Neutrophil (primary cell): ENCODE measurements around the gene BANK1.

ENCODE experiments used
- H3K27ac ChIP-seq: fragments of 200-600 bp; sonication (generic); 2 replicates; pipeline ENCODE4 v1.5.1; 2016; ENCODE audit warnings: mild to moderate bottlenecking, moderate library complexity
- H3K27me3 ChIP-seq: fragments of 200-600 bp; sonication (generic); 2 replicates; pipeline ENCODE4 v1.6.0; 2016; ENCODE audit warnings: mild to moderate bottlenecking
- H3K36me3 ChIP-seq: fragments of 200-600 bp; sonication (generic); 2 replicates; pipeline ENCODE4 v1.5.1; 2017
- H3K4me1 ChIP-seq, 2 experiments: fragments of 200-600 bp in 1 of 2; sonication (generic) in 1 of 2; 1 replicate in 1 of 2; 2 replicates in 1 of 2; pipeline versions ENCODE4 v1.5.1 to v1.6.1; 2013 to 2016; ENCODE audit warnings: low read depth in 1 of 2, low read length in 1 of 2, mild to moderate bottlenecking in 1 of 2, moderate library complexity in 1 of 2; ENCODE audit not compliant: control insufficient read depth in 1 of 2, insufficient read depth in 1 of 2
- H3K4me3 ChIP-seq, 2 experiments: fragments of 200-600 bp in 1 of 2; sonication (generic) in 1 of 2; 1 replicate in 1 of 2; 2 replicates in 1 of 2; pipeline ENCODE4 v1.5.1; 2013 to 2016; ENCODE audit warnings: low read depth in 1 of 2, low read length in 1 of 2, mild to moderate bottlenecking in 1 of 2, moderate library complexity in 1 of 2
- H3K9me3 ChIP-seq: fragments of 200-600 bp; sonication (generic); 2 replicates; pipeline ENCODE4 v1.5.1; 2016
- CTCF ChIP-seq: fragments of 200-600 bp; sonication (generic); IDR thresholded peaks from 2 replicates; pipeline ENCODE4 v1.5.1; 2016; ENCODE audit warnings: antibody characterized with exemption

The BANK1 gene

GRCh38 chr4:101784957-101785356, 5.6 kb upstream of the BANK1 start:
- Histone ChIP-seq H3K4me3 (no peak overlapping the region), H3K27me3 (no peaks in the 10 kb centered on the region), H3K36me3 (no peaks in the 10 kb centered on the region), H3K27ac (no peak overlapping the region), H3K9me3 (no peaks in the 10 kb centered on the region), H3K4me1 (no peaks in the 10 kb centered on the region)
- TF ChIP-seq CTCF: no peak

- Histone ChIP-seq H3K4me1 (peaks cover 0 to 3% of the 10 kb centered on the region in 2 experiments), H3K4me3 (no peak overlapping the region), H3K27ac (no peak overlapping the region), H3K36me3 (no peaks in the 10 kb centered on the region), H3K27me3 (no peaks in the 10 kb centered on the region), H3K9me3 (no peaks in the 10 kb centered on the region)
- no peak for TF ChIP-seq CTCF
Measured at GRCh38 chr4:101785486-101785885, 5.0 kb upstream of the BANK1 start.

- H3K27me3 ChIP-seq: peaks cover 7% of the 10 kb centered on the region
- H3K4me1 ChIP-seq: peaks cover 5 to 12% of the 10 kb centered on the region in 2 experiments
- TF ChIP-seq CTCF: no peak
- no peak overlapping the region for H3K27ac ChIP-seq
- H3K36me3 ChIP-seq: no peaks in the 10 kb centered on the region
- H3K4me3 ChIP-seq: no peak overlapping the region
- no peaks in the 10 kb centered on the region for H3K9me3 ChIP-seq
Measured at GRCh38 chr4:101787701-101788316, 2.7 kb upstream of the BANK1 start.

- peak overlapping the region; percentile 51 to 57 for H3K4me3 ChIP-seq
- no peak for TF ChIP-seq CTCF
- no peaks in the 10 kb centered on the region for H3K9me3 ChIP-seq
- H3K27me3 ChIP-seq: peaks cover 7% of the 10 kb centered on the region
- peaks cover 5 to 12% of the 10 kb centered on the region in 2 experiments for H3K4me1 ChIP-seq
- no peaks in the 10 kb centered on the region for H3K36me3 ChIP-seq
- H3K27ac ChIP-seq: no peak overlapping the region
Measured at GRCh38 chr4:101791182-101791558, 640 bp downstream of the BANK1 start.

- H3K4me3 ChIP-seq: no peak overlapping the region
- H3K27ac ChIP-seq: no peak overlapping the region
- H3K36me3 ChIP-seq: no peaks in the 10 kb centered on the region
- H3K9me3 ChIP-seq: no peaks in the 10 kb centered on the region
- peaks cover 7% of the 10 kb centered on the region for H3K27me3 ChIP-seq
- no peak for TF ChIP-seq CTCF
- H3K4me1 ChIP-seq: peaks cover 5 to 12% of the 10 kb centered on the region in 2 experiments
Measured at GRCh38 chr4:101792056-101792590, 1.6 kb downstream of the BANK1 start.
